Measurements from ENCODE around the gene RFX7.
"Not testable (repeated sequence)": the region's sequence is repeated elsewhere in the genome, so short reads cannot be mapped to it uniquely, and the experiment has no call there.

Gene RFX7

DNA sequence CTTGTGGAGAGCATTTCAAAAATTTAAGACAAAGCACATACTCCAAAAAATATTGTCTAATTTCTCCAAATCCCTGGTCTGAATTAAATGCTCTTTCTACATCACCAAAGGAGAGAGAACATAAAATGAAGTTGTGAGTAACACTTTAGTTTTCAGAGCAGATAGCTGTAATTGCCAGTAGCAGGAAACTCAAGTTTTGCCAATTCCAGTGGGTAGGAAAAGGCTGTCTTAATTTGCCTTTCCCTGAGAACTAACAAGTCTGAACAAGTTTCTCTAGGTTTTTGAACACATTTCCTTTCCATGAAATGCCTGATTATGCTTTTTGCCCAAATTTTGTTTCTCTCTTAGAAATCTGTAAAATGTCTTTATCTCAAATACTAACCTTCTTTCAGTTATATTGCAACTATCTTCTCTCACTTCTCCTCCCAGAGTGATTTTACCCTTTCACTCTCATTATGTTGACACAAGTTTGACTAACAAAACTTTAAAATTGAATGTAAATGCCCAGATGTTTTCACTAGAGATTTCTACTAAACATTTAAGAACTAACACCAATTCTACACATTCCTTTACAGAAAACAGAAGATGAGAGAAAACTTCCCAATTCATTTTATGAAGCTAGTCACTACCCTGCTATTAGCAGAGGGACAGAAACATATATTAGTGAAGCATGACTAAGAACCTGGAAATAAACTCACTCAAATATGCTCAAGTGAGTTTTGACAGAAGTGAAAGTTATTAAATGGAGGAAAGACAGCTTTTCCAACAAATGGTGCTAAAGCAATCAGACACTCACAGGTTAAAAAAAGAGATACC lies 38.4 kb downstream of the RFX7 start:
- no peak for DNase-seq

DNA sequence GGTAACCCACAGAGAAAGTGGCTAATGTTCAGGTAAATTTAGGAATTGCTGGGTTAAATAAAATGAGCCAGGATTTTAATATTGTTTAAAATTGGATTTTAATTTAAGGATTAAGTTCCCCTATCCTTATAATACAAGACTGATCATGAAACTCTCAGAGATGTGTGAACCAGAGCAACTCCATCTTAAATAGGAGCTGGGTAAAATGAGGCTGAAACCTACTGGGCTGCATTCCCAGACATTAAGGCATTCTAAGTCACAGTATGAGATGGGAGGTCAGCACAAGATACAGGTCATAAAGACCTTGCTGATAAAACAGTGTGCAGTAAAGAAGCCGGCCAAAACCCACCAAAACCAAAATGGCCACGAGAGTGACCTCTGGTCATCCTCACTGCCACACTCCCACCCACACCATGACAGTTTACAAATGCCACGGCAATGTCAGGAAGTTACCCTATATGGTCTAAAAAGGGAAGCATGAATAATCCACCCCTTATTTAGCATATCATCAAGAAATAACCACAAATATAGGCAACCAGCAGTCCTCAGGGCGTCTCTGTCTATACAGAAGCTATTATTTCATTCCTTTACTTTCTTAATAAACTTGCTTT lies 40.3 kb downstream of the RFX7 start:
- not testable (repeated sequence) for DNase-seq

GRCh38 chr15:56202701-56203100 lies 41.0 kb downstream of the RFX7 start:
- no peak for DNase-seq

GRCh38 chr15:56199038-56199437 lies 44.6 kb downstream of the RFX7 start:
- no peak for DNase-seq

DNA sequence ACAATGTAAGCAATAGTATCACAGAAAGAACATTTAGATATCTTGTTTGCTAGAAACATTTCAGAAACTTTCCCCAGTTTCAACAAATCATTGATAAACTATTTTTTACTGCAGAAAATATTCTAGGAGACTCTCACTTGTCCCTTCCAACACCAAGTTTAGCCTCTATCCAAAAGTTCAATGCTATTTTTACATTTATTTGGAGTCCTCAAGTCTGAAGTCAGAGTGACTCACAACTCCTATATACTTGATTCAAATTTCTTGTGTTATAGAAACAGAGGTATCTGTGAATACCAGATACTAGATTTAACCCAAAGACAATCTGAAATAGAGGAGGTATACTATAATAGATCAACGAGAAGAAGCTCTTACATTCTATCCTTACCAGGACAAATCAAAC lies 49.6 kb downstream of the RFX7 start:
- no peak for DNase-seq

DNA sequence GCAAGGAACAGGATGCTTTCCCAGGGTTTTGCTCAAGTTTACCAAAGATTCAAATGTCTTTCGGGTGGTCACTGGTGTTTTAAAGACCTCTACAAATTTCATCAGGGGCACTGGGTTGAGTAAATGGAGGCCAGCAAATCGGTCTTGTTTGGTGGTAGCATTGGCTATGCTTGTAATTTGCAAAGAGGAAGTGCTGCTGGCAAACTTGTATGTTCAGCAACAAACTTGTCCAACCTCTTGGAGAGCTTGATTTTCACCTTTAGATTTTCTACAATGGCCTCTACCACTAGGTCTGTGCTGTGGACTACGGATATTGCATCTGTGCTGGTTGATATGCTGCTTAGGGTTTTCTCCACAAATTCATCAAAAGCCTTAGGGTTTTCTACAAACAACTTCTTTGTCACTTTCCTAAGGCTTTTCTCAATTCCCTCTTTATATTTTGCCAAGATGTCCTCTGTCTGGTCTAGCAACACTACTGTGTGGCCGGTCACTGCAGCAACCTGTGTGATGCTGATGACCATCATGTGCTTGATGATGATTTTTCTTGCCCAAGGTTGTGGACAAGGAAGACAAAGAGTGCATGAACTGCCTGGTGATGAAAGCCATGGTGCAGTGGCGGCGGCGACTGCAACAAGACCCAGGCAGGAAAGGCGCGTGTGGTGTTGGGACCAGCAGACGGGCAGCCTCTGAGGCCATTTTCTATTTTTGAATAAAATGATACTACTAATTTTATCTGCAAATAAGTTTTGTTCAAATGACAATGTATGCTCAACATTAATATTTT lies 50.8 kb downstream of the RFX7 start:
- no peak for DNase-seq

GRCh38 chr15:56187665-56188064 lies 56.0 kb downstream of the RFX7 start:
- DNase-seq: no peak

DNA sequence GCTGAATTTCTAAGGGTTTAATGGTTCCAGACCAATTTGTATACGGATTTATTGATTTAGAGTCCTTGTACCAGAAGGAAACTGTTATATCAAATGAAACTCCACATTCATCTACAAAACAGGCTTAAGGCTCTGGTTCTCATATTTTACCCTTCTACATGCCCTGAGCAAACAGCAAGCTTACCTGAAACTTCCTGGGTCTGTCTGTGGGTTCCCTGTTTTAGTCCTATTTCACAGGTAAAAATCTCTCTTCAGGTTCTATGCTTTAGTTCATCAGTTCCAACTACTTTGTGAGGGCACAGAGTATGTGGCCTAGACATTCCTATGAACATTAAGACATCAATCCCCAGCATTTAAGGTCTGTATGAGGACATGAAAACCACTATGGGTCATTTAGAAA lies 57.7 kb downstream of the RFX7 start:
- no peak for DNase-seq

GRCh38 chr15:56184516-56184915 lies 59.2 kb downstream of the RFX7 start:
- no peak for DNase-seq

DNA sequence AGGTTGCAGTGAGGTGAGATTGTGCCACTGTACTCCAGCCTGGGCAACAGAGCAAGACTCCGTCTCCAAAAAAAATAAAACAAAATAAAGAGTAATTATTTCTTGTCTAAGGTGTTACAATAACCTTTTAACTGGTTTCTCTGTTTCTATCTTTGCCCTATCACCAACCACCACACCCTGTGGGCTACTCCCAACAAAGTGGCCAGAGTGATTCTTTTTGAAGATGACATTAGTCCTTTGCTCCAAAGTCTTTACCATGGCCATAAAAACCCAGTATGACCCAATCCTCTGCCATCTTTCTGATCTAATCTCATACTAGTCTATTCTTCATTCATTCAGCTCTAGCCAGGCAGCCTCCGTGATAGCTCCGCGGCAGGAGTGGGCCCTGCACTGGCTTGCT lies 62.8 kb downstream of the RFX7 start:
- DNase-seq: no peak

DNA sequence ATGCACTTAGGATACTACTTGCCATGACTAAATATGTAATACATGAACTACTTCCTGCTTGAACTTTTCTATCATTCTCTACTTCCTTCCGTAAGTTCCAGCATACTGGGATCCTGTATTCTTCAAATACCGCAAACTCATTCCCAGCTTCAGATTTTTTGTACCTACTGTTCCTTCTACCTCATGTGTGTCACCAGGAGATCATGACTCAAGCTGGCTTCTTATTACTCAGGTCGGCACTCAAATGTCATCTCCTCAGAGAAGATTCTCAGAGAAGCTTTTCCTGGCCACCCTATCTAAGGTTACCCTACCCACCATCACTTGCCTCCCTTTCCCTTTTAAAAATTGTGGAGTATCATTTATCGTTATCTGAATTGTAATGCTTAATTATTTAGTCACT lies 66.7 kb downstream of the RFX7 start:
- DNase-seq: no peak

DNA sequence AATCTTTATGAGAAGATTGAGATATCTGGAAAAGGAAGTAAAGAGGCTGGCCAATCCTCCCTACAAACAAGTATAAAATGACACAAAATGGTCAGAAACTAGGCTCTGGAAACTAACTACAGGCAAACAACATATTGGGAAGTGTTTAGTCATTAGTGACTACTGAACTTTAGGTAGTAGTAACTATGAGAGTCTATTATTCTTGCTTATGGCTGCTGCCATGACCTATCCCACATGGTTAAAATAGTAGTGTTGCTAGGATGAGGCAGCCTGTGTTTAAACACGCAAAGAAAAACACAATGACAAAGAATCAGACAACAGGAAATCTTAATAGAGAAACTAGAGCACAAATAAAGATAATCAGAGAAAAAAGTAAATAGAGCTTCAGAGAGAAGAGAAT lies 67.9 kb downstream of the RFX7 start:
- no peak for DNase-seq

DNA sequence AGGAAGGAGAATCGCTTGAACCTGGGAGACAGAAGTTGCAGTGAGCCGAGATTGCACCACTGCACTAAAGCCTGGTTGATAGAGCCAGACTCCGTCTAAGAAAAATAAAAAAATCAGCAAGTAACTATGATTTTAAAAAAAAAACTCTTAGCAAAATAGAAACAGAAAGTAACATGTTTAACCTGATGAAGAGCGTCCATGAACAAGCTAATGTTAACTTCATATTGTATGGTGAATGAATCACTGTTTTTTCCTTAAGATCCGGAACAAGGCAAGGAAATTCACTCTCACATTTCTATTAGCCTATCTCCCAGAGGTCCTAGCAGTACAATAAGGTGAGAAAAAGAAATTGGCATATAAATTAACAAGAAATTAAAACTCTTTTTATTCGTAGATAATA lies 69.0 kb downstream of the RFX7 start:
- DNase-seq: no peak

- DNase-seq: no peak
Observed at GRCh38 chr15:56168394-56168793, 75.3 kb downstream of the RFX7 start.

- no peak for DNase-seq
Observed at GRCh38 chr15:56165234-56165633, 78.4 kb downstream of the RFX7 start.

DNA sequence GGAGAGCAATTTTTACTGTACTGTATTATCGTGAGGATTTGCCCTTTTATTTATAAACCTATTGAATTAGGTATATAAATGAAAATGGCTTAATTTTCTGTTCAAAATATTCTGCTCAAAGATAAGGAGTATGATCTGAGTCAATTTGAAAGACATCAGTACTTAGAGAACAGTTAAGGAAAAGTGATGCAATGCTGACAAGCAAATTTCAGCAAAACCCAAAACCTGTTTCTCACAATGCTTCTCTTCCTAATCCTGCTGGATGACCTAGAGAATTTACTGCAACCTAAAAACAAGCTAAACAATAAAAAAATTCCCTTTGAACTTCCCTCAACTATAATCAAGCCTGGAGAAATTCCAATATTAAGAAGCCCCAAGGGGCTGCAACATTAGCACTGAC lies 82.7 kb downstream of the RFX7 start:
- no peak for DNase-seq

- DNase-seq: no peak
Observed at GRCh38 chr15:56156877-56157276, 86.8 kb downstream of the RFX7 start.

- not testable (repeated sequence) for DNase-seq
Observed at GRCh38 chr15:56155278-56155677, 88.4 kb downstream of the RFX7 start.

DNA sequence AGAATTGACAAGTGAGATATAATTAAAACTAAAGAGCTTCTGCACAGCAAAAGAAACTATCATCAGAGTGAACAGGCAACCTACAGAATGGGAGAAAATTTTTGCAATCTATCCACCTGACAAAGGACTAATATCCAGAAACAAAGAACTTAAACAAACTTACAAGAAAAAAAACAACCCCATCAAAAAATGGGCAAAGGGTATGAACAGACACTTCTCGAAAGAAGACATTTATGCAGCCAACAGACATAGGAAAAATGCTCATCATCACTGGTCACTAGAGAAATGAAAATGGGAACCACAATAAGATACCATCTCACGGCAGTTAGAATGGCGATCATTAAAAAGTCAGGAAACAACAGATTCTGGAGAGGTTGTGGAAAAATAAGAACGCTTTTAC lies 88.9 kb downstream of the RFX7 start:
- not testable (repeated sequence) for DNase-seq

GRCh38 chr15:56150204-56150603 lies 93.5 kb downstream of the RFX7 start:
- DNase-seq: no peak

DNA sequence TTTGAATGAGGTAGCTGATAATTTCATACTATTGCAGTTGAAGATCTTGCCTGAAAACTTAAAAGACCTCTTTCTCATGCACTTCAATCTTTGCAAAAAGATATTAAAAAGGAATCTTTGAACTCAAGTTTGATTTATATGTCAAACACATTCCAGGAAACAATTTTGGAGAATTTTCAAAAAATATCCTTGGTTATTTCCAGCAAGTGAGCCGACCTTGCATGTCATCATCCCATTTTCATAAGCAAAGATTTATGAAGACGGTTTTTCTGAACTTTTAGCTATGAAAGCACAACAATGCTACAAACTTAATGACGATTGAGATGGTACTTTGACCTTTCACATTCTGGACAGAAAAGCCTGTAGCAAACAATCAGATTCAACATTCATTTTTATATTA lies 95.6 kb downstream of the RFX7 start:
- DNase-seq: no peak

- DNase-seq: no peak
Observed at GRCh38 chr15:56146756-56147155, 96.9 kb downstream of the RFX7 start.

GRCh38 chr15:56128081-56128480 lies 115.6 kb downstream of the RFX7 start:
- no peak for DNase-seq

- no peak for DNase-seq
Observed at GRCh38 chr15:56126409-56126808, 117.3 kb downstream of the RFX7 start.

Data from cortex of kidney (tissue), 1 donor.